HS-27A (cell line): ENCODE data around the gene ITPK1.

Source experiments
- DNase-seq: peaks from one replicate; pipeline ENCODE4 v3.0.0-alpha.2; 2012; ENCODE audit warnings: low read depth, missing footprints

The ITPK1 gene

DNA sequence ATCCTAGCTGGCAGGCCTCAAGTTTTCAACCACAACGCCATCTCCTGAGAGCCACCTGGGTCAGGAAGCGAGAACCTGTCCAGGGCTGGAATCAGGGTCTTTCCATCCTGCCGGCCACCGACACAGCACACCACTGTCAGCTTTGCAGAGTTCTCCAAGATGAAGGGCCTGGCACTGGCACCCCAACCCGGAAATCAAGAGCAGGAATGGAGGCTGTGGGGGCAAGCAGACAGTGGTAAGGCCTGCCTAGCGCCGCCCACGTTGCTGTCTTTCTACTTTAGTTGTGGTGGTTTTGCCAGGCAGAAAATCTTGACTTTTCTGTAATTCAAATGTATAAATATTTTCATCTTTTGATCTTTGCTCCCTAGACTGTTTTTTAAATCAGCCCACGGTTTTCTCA, 90.7 kb downstream of the ITPK1 start:
- DNase-seq = no peak

DNA sequence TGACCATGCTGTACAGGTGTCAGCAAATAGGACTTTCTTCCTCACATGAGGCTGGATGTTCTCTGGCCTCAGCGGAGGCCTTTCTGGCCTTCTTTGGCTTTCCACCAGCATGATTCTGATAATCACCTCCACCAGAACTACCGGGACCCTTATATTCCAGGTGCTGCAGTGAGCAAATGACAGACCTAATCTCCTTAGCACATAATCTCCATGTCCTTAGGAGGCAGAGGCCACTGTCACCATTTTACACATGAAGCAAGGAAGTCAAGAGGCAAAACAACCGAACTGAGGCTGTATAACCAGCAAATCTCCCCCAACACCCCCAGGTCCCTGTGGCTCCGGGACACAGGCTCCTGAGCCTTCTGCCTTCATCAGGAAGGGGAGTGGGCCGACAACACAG, 91.2 kb downstream of the ITPK1 start:
- no peak for DNase-seq

DNA sequence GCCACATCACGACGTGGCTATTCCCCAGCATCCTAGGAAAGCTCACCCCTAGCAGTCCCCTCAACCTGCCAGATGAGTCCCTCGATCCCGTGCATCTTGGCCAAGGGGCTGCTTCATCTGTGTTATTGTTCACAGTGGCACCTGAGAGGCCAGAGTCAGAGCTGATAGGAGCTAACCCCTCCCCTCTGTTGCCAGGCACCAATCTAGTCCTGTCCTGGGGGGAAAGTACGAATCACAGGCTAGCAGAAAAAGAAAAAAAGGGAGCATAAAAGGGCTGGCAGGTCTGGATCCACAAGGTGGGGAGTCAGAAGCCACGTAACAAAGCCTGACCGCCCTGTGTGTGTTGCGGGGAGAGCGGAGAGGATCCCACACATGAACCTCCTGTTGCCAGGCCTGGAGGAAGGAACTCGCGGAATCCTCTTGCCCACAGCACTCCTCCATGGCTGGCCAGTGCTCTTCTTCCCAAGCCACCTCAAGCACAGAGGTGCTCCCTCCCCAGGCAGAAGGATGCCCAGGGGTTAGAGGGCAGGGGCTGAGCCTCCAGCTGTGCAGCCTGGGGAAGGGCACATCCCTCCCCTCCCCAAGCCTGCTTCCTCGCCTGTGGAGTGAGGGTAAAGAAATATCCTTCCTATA, 91.8 kb downstream of the ITPK1 start:
- DNase-seq = no peak

GRCh38 chr14:93023039-93023438, 92.7 kb downstream of the ITPK1 start:
- DNase-seq = no peak

DNA sequence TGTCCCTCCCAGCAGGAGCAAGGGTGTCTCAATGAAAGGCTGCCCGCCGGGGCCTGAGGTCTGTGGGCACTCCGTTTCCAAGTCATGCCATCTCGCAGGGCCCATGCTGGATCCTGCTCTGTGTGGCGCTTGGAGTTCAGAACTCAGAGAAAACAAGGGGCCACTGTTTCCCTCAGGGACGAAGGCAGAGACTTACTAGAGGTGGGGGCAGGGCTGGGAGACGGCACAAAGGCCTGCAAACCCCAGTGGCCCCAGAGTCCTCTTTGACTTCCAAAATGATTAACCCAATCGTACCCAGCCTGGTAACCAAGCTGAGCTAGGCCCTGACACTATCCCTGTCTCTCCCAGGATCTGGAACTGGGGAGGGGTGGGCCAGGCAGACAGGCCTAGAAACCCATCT, 95.8 kb downstream of the ITPK1 start:
- no peak for DNase-seq

DNA sequence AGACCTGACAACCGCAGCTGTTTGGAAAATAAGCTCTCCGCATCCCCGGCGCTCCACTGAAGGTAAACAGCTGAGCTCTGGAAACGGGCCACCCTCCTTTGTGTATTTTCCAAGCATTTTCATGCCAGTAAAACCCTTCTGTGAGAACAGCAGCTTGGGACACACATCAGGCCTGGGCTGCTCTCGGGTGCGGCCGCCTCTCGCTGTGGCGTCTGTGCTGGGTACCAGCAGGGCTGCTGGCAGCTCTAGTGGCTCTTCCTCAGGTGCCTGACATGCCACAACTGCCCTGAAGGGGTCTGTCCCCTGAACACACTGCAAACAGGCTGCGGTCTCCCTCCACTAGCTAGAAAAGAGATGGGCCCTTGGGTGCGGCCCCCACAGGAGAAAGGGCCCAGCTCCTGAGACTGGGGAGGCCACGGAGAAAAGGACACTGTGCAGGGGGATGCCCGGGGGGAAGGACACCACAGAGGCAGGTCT, 96.3 kb downstream of the ITPK1 start:
- DNase-seq = no peak

DNA sequence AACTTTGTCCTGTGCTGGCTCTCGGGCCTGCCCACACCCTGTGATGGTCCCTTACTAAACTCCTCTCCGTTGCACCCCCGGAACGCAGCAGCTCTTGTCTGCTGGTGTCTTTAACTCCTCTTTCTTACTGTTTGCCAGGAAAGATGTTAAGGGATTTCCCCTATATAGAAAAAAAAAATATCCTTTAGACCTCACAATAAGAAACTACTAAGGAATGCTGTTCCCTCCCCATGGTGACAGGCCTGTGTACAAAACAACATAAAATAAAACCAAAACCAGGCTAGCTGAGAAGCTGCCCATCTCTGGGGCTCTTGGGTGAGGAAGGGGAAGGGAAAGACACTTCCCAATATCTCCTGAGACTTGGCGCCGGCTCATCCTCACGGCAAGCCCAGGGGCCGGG, 97.4 kb downstream of the ITPK1 start:
- no peak for DNase-seq

- DNase-seq = no peak
Observed at GRCh38 chr14:93017898-93018297, 97.8 kb downstream of the ITPK1 start.

GRCh38 chr14:93017301-93017797, 98.4 kb downstream of the ITPK1 start:
- DNase-seq = no peak

- DNase-seq = no peak
Observed at GRCh38 chr14:93016275-93016845, 99.4 kb downstream of the ITPK1 start.

DNA sequence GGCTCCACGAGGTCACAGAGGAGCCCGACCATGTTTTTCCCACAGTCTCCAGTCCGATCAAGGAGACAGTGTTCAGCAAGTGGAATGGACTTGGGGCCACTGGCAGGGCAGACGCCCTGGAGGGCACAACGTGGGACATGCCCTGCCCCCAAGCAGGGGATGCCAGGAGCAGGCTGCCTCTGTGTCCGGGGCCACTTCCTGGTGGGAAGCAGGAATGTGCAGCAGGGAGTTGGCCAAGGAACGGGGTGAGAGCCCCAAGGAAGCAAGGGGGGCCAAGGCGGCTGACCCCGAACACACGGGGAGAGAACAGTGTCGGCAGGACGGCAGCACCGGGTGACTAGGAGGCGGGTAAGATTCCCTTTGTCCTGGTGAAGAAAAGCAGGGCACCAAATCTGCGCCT, 100.2 kb downstream of the ITPK1 start:
- DNase-seq = no peak

DNA sequence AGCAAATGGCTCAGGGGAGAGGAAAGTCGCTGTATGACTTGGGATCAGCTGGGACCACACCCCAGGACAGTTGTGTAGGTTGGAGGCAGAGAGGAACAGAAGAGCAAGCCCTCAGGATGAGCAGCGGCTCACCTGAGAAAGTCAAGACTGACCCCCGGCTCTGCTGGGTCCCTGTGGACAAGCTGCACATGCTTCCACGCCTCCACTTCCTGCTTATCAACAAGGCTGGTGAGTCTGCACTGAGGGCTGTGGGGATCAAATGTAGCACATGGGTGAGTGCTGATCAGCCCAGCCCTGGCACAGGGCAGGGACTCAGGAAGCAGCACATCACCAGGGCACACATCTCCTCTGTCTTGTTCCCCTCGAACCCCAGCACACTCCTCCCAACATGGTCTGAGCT, 100.7 kb downstream of the ITPK1 start:
- DNase-seq = no peak

GRCh38 chr14:93014058-93015023, 101.4 kb downstream of the ITPK1 start:
- DNase-seq = no peak

DNA sequence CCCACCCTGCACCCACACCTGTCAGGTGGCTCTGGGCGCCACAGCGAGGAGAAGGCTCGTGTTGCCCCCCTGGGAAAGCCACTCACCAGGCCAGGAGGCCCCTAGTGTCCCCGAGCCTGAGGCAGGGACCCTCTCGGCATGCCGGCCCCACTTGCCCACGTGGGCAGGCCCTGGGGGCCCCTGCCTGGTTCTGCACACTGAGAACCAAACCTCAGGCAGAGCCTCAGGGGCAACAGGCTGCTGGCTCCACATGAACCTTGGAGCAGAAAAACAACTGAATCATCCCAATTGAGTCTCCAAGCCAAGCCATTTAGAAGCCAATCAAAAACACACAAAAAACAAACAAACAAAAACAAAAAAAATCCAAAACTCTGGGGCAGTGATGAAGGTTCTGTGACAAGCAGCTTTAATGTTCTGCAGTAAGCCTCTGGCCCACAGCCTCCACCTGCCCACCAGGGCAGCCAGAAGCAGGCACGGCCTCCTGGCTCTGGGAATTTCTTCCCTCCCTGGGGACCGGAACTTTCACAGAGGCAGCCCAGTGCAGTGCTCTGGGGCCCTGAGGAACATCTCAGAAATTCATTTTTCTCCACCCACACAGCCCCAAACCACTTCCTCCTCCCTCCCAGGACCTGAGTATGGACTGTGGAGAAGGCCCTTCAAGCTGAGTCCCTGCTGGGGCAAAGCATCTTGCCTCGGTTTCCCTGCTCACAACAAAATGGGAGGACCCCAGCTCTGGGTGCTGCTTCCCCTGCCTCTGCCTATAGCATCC, 102.6 kb downstream of the ITPK1 start:
- DNase-seq = no peak

DNA sequence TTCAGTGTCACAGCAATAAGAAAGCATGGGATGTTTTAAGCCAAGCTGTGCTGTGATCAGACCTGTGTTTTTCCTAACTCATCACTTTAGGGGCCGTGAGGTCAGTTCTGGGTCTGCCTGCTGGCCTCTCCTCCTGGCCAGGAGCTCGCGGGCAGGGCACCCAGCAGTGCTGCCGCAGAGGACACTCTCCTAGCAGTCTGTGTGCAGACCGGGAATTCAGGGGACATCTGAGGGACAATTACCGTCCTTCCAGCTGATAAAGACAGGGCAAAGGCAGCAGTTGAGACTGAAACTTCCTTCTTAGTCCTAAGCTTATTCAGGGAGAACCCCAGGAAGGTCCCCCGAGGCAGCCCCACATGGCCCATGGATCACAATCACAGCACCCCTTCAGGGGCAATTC, 103.2 kb downstream of the ITPK1 start:
- DNase-seq = no peak

GRCh38 chr14:93011650-93012325, 103.9 kb downstream of the ITPK1 start:
- DNase-seq = no peak

DNA sequence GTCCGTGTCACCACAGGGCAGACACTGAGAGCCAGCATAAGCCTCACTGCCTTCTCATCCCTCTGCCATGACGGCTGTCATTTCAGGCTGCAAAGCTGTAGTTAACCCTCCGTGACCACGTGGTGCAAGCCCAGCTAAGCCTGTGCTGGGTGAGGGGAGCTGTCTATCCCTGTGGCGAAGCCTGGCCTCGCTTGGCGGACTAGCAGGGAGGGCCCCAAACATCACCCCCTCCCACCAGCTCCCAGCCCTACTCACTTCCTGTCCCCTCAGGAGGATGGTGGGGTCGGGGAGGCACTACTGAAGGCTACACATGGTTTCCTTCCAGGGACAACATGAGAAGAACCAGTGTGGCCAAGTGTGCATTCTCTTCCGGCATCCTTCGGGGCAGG, 104.6 kb downstream of the ITPK1 start:
- no peak for DNase-seq

DNA sequence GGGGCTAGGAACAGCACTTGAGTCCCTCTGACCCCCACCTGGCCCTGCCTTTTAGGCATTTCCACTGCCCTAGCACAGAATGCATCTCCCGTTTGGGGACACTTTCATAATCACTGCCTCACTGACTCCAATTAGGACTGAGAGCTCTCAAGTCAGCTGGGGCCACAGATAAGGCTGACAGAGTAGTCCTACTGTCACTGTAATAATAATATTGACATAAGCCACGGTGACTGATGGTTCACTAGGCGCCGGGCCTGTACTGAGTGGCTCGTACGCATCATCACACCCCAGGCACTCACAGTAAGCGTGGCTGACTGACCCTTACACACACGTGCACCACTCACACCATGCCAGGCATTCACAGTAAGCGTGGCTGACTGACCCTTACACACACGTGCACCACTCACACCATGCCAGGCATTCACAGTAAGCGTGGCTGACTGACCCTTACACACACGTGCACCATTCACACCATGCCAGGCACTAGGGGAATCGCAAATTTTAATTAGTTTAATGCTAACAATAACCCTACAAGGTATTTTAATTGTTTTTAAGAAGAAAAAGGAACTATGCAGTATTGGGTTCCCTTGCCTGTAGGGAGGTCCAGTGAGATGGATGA, 105.1 kb downstream of the ITPK1 start:
- DNase-seq = no peak

DNA sequence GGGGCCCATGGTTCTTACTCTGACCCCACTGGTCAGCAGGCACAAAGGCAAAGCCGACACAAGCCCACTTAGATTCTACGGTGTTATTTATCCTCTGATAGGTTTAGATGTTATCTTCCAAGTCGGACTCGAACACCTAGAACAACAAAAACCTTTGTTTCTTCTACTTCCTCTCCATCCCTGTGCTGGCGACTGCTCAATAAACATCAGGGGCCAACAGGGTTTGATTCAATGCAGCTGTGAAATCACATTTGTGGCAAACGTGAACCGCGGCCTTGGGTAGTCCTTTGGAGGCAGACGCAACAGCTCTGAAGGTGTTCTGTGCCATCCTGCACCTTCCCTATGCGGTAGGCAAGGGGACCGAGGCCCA, 105.6 kb downstream of the ITPK1 start:
- DNase-seq = no peak

GRCh38 chr14:93009471-93010129, 106.1 kb downstream of the ITPK1 start:
- DNase-seq = no peak

- DNase-seq = no peak
Observed at GRCh38 chr14:93008381-93008780, 107.3 kb downstream of the ITPK1 start.
